Neural cell (in vitro differentiated cells): Measurements from ENCODE around the gene TIMM13. TPM values are rescaled to one million over a fixed set of nuclear protein-coding genes. Genes with fewer than 3 reads are reported as not detected.

Experiments used
- H2AFZ ChIP-seq: fragments of 200-600, 300-800 bp; sonication (generic), shearing (Covaris generic); 2 replicates; pipeline ENCODE4 v1.6.0; 2014; ENCODE audit warnings: low read depth, mild to moderate bottlenecking, antibody characterized with exemption, low read length, moderate library complexity
- H3F3A ChIP-seq: fragments of 200-600 bp; shearing (Covaris generic); 2 replicates; pipeline ENCODE4 v1.6.1; 2016; ENCODE audit warnings: mild to moderate bottlenecking, moderate library complexity, mixed read lengths, antibody characterized with exemption, low read length; ENCODE audit not compliant: insufficient read depth, poor library complexity, severe bottlenecking
- H3K27ac ChIP-seq: fragments of 200-600, 300-800 bp; sonication (generic), shearing (Covaris generic); 2 replicates; pipeline ENCODE4 v1.5.1; 2014; ENCODE audit warnings: mild to moderate bottlenecking, low read length, moderate library complexity
- H3K27me3 ChIP-seq: fragments of 300-800, 200-600 bp; sonication (generic), shearing (Covaris generic); 2 replicates; pipeline ENCODE4 v1.6.0; 2014; ENCODE audit warnings: mild to moderate bottlenecking, low read depth, low read length, moderate library complexity; ENCODE audit not compliant: insufficient read depth
- H3K36me3 ChIP-seq: fragments of 300-800, 200-600 bp; sonication (generic), shearing (Covaris generic); 2 replicates; pipeline ENCODE4 v1.5.1; 2014; ENCODE audit warnings: mild to moderate bottlenecking, antibody characterized with exemption, low read length, moderate library complexity; ENCODE audit not compliant: insufficient read depth
- H3K4me2 ChIP-seq: fragments of 300-800, 200-600 bp; sonication (generic), shearing (Covaris generic); 2 replicates; pipeline ENCODE4 v1.6.0; 2014; ENCODE audit warnings: mild to moderate bottlenecking, low read length
- H3K4me3 ChIP-seq: fragments of 300-800, 200-600 bp; sonication (generic), shearing (Covaris generic); 2 replicates; pipeline ENCODE4 v1.5.1; 2014; ENCODE audit warnings: mild to moderate bottlenecking, low read length, moderate library complexity
- H3K79me2 ChIP-seq: fragments of 200-600 bp; shearing (Covaris generic); replicated peaks from 2 replicates; pipeline ENCODE4 v1.6.0; 2014; ENCODE audit warnings: mild to moderate bottlenecking, low read length, moderate library complexity; ENCODE audit not compliant: insufficient read depth
- H3K9ac ChIP-seq: fragments of 300-800, 200-600 bp; sonication (generic), shearing (Covaris generic); 2 replicates; pipeline ENCODE4 v1.6.1; 2016; ENCODE audit warnings: mild to moderate bottlenecking, low read length, mixed read lengths
- H3K9me2 ChIP-seq: fragments of 200-600 bp; shearing (Covaris generic); 2 replicates; pipeline ENCODE4 v1.6.1; 2016; ENCODE audit warnings: mild to moderate bottlenecking, low read length, mixed read lengths; ENCODE audit not compliant: insufficient read depth
- H3K9me3 ChIP-seq: fragments of 200-600, 300-800 bp; sonication (generic), shearing (Covaris generic); 2 replicates; pipeline ENCODE4 v1.6.1; 2016; ENCODE audit warnings: mild to moderate bottlenecking, mixed run types, low read length, moderate library complexity, mixed read lengths
- H4K20me1 ChIP-seq: fragments of 200-600 bp; shearing (Covaris generic); 2 replicates; pipeline ENCODE4 v1.6.1; 2016; ENCODE audit warnings: mild to moderate bottlenecking, mixed run types; ENCODE audit not compliant: insufficient read depth
- CTCF ChIP-seq: fragments of 450-650 bp; IDR thresholded peaks from 2 replicates; pipeline ENCODE4 v1.5.1; 2014; ENCODE audit warnings: antibody characterized with exemption, mild to moderate bottlenecking, moderate library complexity; ENCODE audit not compliant: poor library complexity, severe bottlenecking
- EP300 ChIP-seq: fragments of 450-650 bp; conservative IDR thresholded peaks from 2 replicates; pipeline ENCODE4 v1.6.1; 2014; ENCODE audit warnings: antibody characterized with exemption, mild to moderate bottlenecking, moderate library complexity; ENCODE audit not compliant: poor library complexity, severe bottlenecking
- EZH2 ChIP-seq: fragments of 200-600, 300-800 bp; shearing (Covaris generic), sonication (generic); IDR thresholded peaks from 2 replicates; pipeline ENCODE4 v1.6.1; 2014; ENCODE audit warnings: antibody characterized with exemption, low read length, borderline replicate concordance, mild to moderate bottlenecking; ENCODE audit not compliant: insufficient read depth, poor library complexity, severe bottlenecking
- MXI1 ChIP-seq: fragments of 450-650 bp; conservative IDR thresholded peaks from 2 replicates; pipeline ENCODE4 v1.6.1; 2014; ENCODE audit warnings: antibody characterized with exemption, mild to moderate bottlenecking; ENCODE audit not compliant: poor library complexity, severe bottlenecking
- POLR2AphosphoS5 ChIP-seq: IDR thresholded peaks from 2 replicates; pipeline ENCODE4 v1.6.1; 2012
- RAD21 ChIP-seq: fragments of 450-650 bp; conservative IDR thresholded peaks from 2 replicates; pipeline ENCODE4 v1.6.1; 2014; ENCODE audit warnings: antibody characterized with exemption, mild to moderate bottlenecking, moderate library complexity
- REST ChIP-seq: IDR thresholded peaks from 2 replicates; pipeline ENCODE4 v1.6.1; 2012; ENCODE audit warnings: borderline replicate concordance
- SMC3 ChIP-seq: fragments of 450-650 bp; conservative IDR thresholded peaks from 2 replicates; pipeline ENCODE4 v1.6.1; 2014; ENCODE audit warnings: antibody characterized with exemption, mild to moderate bottlenecking, moderate library complexity; ENCODE audit not compliant: poor library complexity
- TAF1 ChIP-seq: IDR thresholded peaks from 2 replicates; pipeline ENCODE4 v1.6.1; 2012; ENCODE audit warnings: low read depth
- polyA plus RNA-seq: library from polyadenylated mRNA; depleted of rRNA; stranded (reverse); fragments of >200 nt; gene quantifications from 2 replicates; pipeline ENCODE4 v1.2.3, GENCODE V29; 2014

TIMM13 gene
- polyA plus RNA-seq, 1 donor from 2014 or later: 73.0 TPM

GRCh38 chr19:2434267-2434666, 6.9 kb upstream of the TIMM13 start:
- Histone ChIP-seq H3K27me3 (no peaks in the 10 kb centered on the region), H3K9ac (no peak overlapping the region), H3K27ac (no peak overlapping the region), H3K4me2 (no peak overlapping the region), H3K4me3 (no peak overlapping the region), H3K9me3 (no peaks in the 10 kb centered on the region), H2AFZ (no peak overlapping the region), H4K20me1 (no peaks in the 10 kb centered on the region), H3K9me2 (no peaks in the 10 kb centered on the region), H3K79me2 (no peaks in the 10 kb centered on the region), H3F3A (no peaks in the 10 kb centered on the region), H3K36me3 (peaks cover 7% of the 10 kb centered on the region)
- no peak for TF ChIP-seq MXI1
- no peak for TF ChIP-seq EP300
- no peak for TF ChIP-seq RAD21
- TF ChIP-seq SMC3: no peak
- TF ChIP-seq CTCF: no peak
- TF ChIP-seq POLR2AphosphoS5: no peak
- TF ChIP-seq REST: no peak
- TF ChIP-seq EZH2: no peak
- no peak for TF ChIP-seq TAF1

GRCh38 chr19:2433854-2434253, 6.5 kb upstream of the TIMM13 start:
- no peak overlapping the region for H3K4me2 ChIP-seq
- no peaks in the 10 kb centered on the region for H3K79me2 ChIP-seq
- H4K20me1 ChIP-seq: no peaks in the 10 kb centered on the region
- H3K9ac ChIP-seq: no peak overlapping the region
- no peaks in the 10 kb centered on the region for H3K9me2 ChIP-seq
- H3K4me3 ChIP-seq: no peak overlapping the region
- no peak for TF ChIP-seq POLR2AphosphoS5
- no peak for TF ChIP-seq TAF1
- TF ChIP-seq EZH2: no peak
- no peak for TF ChIP-seq REST
- no peak for TF ChIP-seq EP300
- no peak for TF ChIP-seq RAD21
- TF ChIP-seq MXI1: no peak
- TF ChIP-seq CTCF: no peak
- TF ChIP-seq SMC3: no peak
- H3K27me3 ChIP-seq: no peaks in the 10 kb centered on the region
- H3K9me3 ChIP-seq: no peaks in the 10 kb centered on the region
- no peak overlapping the region for H2AFZ ChIP-seq
- peaks cover 7% of the 10 kb centered on the region for H3K36me3 ChIP-seq
- H3F3A ChIP-seq: no peaks in the 10 kb centered on the region
- no peak overlapping the region for H3K27ac ChIP-seq
